Stimulated activated CD8-positive, alpha-beta memory T cell treated with anti-CD3 and anti-CD28 coated beads, Interleukin-12 subunit alpha, Interleukin-12 subunit beta, amount 100 ng/mL, for 1 hour (primary cell): ENCODE data around the gene POGK.

Source experiments
- DNase-seq: peaks from one replicate; pipeline ENCODE4 v3.0.0-alpha.2; 2020; ENCODE audit warnings: low read depth

Gene POGK

GRCh38 chr1:166902279-166902678 is 63.0 kb downstream of the POGK start:
- DNase-seq = no peak

DNA sequence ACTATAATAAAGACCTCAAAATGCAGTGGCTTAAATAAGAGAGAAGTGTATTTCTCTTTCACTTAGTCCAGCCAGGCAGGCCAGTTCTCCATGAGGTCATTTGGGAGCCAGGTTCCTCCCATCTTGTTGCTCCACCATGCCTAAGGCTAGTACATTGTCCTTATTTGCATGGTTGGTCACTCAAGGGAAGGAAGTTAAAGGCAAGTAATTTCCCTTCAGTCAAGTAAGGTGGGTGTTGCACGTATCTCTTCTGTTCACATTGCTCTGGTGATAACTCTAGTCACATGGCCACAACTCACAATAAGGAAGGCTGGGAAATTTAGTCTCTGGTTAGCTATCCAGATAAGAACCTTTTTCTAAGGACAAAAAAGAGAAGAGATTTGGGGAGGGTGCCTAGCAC is 64.0 kb downstream of the POGK start:
- no peak for DNase-seq

- no peak for DNase-seq
These were observed 65.9 kb downstream of the POGK start for GRCh38 chr1:166905136-166905535.

DNA sequence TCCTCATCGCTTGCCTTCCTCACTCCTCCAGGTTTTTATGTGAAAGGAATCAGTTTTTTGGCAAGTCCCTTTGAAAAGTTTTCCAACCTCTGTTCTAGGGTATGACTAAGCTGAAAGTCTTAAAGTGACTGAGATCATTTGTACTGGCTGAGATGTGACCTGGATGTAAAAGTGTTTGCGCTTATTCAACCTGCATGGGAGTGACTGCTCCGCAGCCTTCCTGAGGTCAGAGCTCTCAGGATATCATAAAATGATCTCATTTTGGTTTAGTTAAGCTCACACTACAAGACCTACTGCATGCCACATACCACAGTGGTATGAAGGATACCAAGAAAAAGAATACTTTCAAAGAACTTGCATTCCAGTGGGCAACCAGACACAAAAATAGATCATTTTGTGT is 66.6 kb downstream of the POGK start:
- no peak for DNase-seq
